ENCODE results near the gene CD8B. TPM values are rescaled to one million over a fixed set of nuclear protein-coding genes. Genes with fewer than 3 reads are reported as not detected.

CD8B gene
- total RNA-seq, 2 donors from 2014 or later = 1.1 to 1.3 TPM

- Histone ChIP-seq H3K27ac (no peak overlapping the region), H3K27me3 (replicated peaks; ENCODE audit: insufficient read depth) (peaks cover 6% of the 10 kb centered on the region), H3K9me3 (no peaks in the 10 kb centered on the region), H3K4me3 (no peak overlapping the region), H3K36me3 (no peaks in the 10 kb centered on the region), H3K4me1 (replicated peaks) (no peaks in the 10 kb centered on the region)
- TF ChIP-seq POLR2A (IDR thresholded peaks at IDR 0.05) (no peak), POLR2AphosphoS5 (IDR thresholded peaks at IDR 0.05) (no peak), CTCF (IDR thresholded peaks at IDR 0.05) (no peak)
- 53% methylated on average over 7 of the region's 7 CpGs for WGBS
- intact Hi-C loops (cut with DNase I) = no loop called here
- DNase-seq (ENCODE audit: low spot score) = no peak
These were observed 73.5 kb downstream of the CD8B start for GRCh38 chr2:86788165-86788564.

- 10% methylated on average over 2 of the region's 2 CpGs for WGBS
- no peaks in the 10 kb centered on the region for H3K4me1 ChIP-seq (replicated peaks)
- TF ChIP-seq POLR2AphosphoS5 (IDR thresholded peaks at IDR 0.05) (no peak), CTCF (IDR thresholded peaks at IDR 0.05) (no peak), POLR2A (IDR thresholded peaks at IDR 0.05) (no peak)
- no peak for DNase-seq (ENCODE audit: low spot score)
- no peaks in the 10 kb centered on the region for H3K9me3 ChIP-seq
- H3K27me3 ChIP-seq (replicated peaks; ENCODE audit: insufficient read depth) = peaks cover 6% of the 10 kb centered on the region
- H3K27ac ChIP-seq = no peak overlapping the region
- no peak overlapping the region for H3K4me3 ChIP-seq
- no peaks in the 10 kb centered on the region for H3K36me3 ChIP-seq
- intact Hi-C loops (cut with DNase I) = no loop called here
These were observed 74.0 kb downstream of the CD8B start for GRCh38 chr2:86787736-86788135.

GRCh38 chr2:86786001-86786536 is 75.6 kb downstream of the CD8B start:
- Histone ChIP-seq H3K4me1 (replicated peaks) (no peaks in the 10 kb centered on the region), H3K27me3 (replicated peaks; ENCODE audit: insufficient read depth) (peaks cover 6% of the 10 kb centered on the region), H3K9me3 (no peaks in the 10 kb centered on the region), H3K27ac (no peak overlapping the region), H3K36me3 (no peaks in the 10 kb centered on the region), H3K4me3 (no peak overlapping the region)
- intact Hi-C loops (cut with DNase I) = no loop called here
- TF ChIP-seq CTCF (IDR thresholded peaks at IDR 0.05) (no peak), POLR2AphosphoS5 (IDR thresholded peaks at IDR 0.05) (no peak), POLR2A (IDR thresholded peaks at IDR 0.05) (no peak)
- DNase-seq (ENCODE audit: low spot score) = no peak
- 60% methylated on average over 10 of the region's 10 CpGs for WGBS

GRCh38 chr2:86785456-86785855 is 76.2 kb downstream of the CD8B start:
- DNase-seq (ENCODE audit: low spot score) = no peak
- no peaks in the 10 kb centered on the region for H3K36me3 ChIP-seq
- no peaks in the 10 kb centered on the region for H3K4me1 ChIP-seq (replicated peaks)
- WGBS = 90% methylated on average over 9 of the region's 9 CpGs
- no peak overlapping the region for H3K27ac ChIP-seq
- H3K4me3 ChIP-seq = no peak overlapping the region
- TF ChIP-seq POLR2A (IDR thresholded peaks at IDR 0.05) (no peak), POLR2AphosphoS5 (IDR thresholded peaks at IDR 0.05) (no peak), CTCF (IDR thresholded peaks at IDR 0.05) (no peak)
- intact Hi-C loops (cut with DNase I) = no loop called here
- peaks cover 3% of the 10 kb centered on the region for H3K27me3 ChIP-seq (replicated peaks; ENCODE audit: insufficient read depth)
- H3K9me3 ChIP-seq = no peaks in the 10 kb centered on the region

GRCh38 chr2:86783615-86784339 is 77.9 kb downstream of the CD8B start:
- H3K27ac ChIP-seq = no peak overlapping the region
- DNase-seq (ENCODE audit: low spot score) = no peak
- H3K27me3 ChIP-seq (replicated peaks; ENCODE audit: insufficient read depth) = no peaks in the 10 kb centered on the region
- H3K4me3 ChIP-seq = no peak overlapping the region
- no peak for TF ChIP-seq CTCF (IDR thresholded peaks at IDR 0.05)
- no peak for TF ChIP-seq POLR2AphosphoS5 (IDR thresholded peaks at IDR 0.05)
- no peak for TF ChIP-seq POLR2A (IDR thresholded peaks at IDR 0.05)
- no peaks in the 10 kb centered on the region for H3K36me3 ChIP-seq
- intact Hi-C loops (cut with DNase I) = no loop called here
- H3K9me3 ChIP-seq = no peaks in the 10 kb centered on the region
- WGBS = 64% methylated on average over 8 of the region's 8 CpGs
- H3K4me1 ChIP-seq (replicated peaks) = no peaks in the 10 kb centered on the region
